ENCODE measurements around the gene NUP107. TPM values are rescaled to one million over a fixed set of nuclear protein-coding genes. Genes with fewer than 3 reads are reported as not detected.

NUP107 gene
- total RNA-seq, 1 donor from 2014 or later = 18.7 TPM

DNA sequence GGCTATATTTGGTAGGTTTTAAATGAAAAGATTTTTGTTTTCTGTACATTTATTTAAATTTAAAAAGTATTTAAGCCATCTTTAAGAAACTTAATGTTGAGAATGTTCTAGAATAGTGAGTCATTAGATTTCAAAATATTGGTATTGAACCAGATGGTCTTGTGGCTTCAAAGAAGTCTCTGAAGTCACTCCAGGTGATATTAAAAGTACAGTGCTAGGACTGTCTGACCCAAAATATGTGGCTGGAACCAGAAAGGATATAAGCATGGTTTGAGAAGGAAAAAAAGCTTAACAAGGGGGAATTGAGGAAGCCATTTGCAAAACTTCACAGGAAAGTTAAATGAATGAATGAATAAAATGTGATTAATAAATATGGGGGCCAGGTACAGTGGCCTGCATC, 92.5 kb downstream of the NUP107 start:
- no peaks in the 10 kb centered on the region for H3K36me3 ChIP-seq
- intact Hi-C loops (cut with micrococcal nuclease) = no loop called here
- H3K4me3 ChIP-seq = no peak overlapping the region
- TF ChIP-seq, protein P1, sequence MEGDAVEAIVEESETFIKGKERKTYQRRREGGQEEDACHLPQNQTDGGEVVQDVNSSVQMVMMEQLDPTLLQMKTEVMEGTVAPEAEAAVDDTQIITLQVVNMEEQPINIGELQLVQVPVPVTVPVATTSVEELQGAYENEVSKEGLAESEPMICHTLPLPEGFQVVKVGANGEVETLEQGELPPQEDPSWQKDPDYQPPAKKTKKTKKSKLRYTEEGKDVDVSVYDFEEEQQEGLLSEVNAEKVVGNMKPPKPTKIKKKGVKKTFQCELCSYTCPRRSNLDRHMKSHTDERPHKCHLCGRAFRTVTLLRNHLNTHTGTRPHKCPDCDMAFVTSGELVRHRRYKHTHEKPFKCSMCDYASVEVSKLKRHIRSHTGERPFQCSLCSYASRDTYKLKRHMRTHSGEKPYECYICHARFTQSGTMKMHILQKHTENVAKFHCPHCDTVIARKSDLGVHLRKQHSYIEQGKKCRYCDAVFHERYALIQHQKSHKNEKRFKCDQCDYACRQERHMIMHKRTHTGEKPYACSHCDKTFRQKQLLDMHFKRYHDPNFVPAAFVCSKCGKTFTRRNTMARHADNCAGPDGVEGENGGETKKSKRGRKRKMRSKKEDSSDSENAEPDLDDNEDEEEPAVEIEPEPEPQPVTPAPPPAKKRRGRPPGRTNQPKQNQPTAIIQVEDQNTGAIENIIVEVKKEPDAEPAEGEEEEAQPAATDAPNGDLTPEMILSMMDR (IDR thresholded peaks at IDR 0.05; ENCODE audit: borderline replicate concordance) = no peak
- H3K27ac ChIP-seq (replicated peaks) = no peak overlapping the region
- no peaks in the 10 kb centered on the region for H3K4me1 ChIP-seq
- H3K27me3 ChIP-seq (ENCODE audit: low read depth) = no peaks in the 10 kb centered on the region
- no peak for DNase-seq
- no peaks in the 10 kb centered on the region for H3K9me3 ChIP-seq (replicated peaks)

DNA sequence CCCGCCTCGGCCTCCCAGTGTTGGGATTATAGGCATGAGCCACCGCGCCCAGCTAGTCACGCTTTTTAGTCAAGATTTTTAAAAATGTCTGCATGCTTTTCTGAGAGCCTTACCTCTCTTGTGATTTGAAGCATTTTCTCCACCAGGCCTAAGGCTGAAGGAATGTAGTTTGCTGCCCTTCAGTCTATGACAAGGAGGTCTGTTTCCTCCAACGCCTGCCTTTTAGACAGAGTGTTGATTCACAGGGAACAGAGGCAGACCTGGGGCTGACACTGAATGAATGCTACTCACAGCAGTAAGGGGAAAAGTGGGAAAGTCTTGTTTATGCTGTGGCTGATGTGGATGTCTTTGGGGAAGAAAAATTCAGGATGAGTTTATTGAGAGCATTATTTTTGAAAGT, 94.0 kb downstream of the NUP107 start:
- intact Hi-C loops (cut with micrococcal nuclease) = no loop called here
- no peak for DNase-seq
- no peaks in the 10 kb centered on the region for H3K4me1 ChIP-seq
- no peak overlapping the region for H3K27ac ChIP-seq (replicated peaks)
- no peak overlapping the region for H3K4me3 ChIP-seq
- no peaks in the 10 kb centered on the region for H3K36me3 ChIP-seq
- H3K27me3 ChIP-seq (ENCODE audit: low read depth) = no peaks in the 10 kb centered on the region
- TF ChIP-seq, protein P1 (IDR thresholded peaks at IDR 0.05; ENCODE audit: borderline replicate concordance) = no peak
- no peaks in the 10 kb centered on the region for H3K9me3 ChIP-seq (replicated peaks)

DNA sequence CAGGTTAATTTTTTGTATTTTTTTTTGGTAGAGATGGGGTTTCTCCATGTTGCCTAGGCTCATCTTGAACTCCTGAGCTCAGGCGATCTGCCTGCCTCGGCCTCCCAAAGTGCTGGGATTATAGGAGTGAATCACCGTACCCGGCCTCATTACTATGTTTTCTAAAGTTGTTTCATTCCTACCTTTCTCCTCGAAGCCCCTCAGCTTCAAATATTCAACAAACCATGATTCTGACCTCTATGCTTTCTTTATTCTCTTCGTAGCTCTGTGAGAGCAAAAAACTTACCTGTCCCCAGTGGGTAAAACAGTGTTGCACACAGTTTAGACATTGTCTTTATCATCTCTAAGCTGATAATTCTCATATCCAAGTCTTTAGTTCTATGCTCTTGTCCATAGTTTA, 95.0 kb downstream of the NUP107 start:
- Histone ChIP-seq H3K27ac (replicated peaks) (no peak overlapping the region), H3K36me3 (no peaks in the 10 kb centered on the region), H3K9me3 (replicated peaks) (no peaks in the 10 kb centered on the region), H3K4me3 (no peak overlapping the region), H3K4me1 (peaks cover under 1% of the 10 kb centered on the region), H3K27me3 (ENCODE audit: low read depth) (no peaks in the 10 kb centered on the region)
- no peak for DNase-seq
- intact Hi-C loops (cut with micrococcal nuclease) = no loop called here
- TF ChIP-seq, protein P1 (IDR thresholded peaks at IDR 0.05; ENCODE audit: borderline replicate concordance) = no peak

DNA sequence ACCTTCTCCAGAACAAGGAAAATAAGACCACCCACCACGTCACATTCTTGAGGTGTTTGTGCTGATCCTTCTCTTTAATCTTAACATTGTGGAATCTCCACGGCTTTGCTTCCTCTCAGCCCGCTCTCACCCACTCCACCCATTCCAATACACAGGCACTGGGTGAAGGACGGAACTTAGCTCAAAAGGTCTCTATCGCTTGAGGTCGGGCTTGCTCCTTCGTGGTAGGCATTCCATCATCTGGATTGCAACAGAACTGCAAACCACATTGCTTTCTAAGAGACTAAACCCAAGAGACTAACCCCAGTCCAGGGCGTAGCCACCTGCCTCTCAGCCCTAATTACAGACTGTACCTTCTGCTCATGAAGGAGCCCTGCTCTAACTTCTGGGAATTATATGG, 97.2 kb downstream of the NUP107 start:
- intact Hi-C loops (cut with micrococcal nuclease) = no loop called here
- Histone ChIP-seq H3K4me3 (no peak overlapping the region), H3K9me3 (replicated peaks) (no peaks in the 10 kb centered on the region), H3K4me1 (peaks cover 14% of the 10 kb centered on the region), H3K27ac (replicated peaks) (no peak overlapping the region), H3K27me3 (ENCODE audit: low read depth) (no peaks in the 10 kb centered on the region), H3K36me3 (no peaks in the 10 kb centered on the region)
- DNase-seq = no peak
- TF ChIP-seq, protein P1 (IDR thresholded peaks at IDR 0.05; ENCODE audit: borderline replicate concordance) = no peak

DNA sequence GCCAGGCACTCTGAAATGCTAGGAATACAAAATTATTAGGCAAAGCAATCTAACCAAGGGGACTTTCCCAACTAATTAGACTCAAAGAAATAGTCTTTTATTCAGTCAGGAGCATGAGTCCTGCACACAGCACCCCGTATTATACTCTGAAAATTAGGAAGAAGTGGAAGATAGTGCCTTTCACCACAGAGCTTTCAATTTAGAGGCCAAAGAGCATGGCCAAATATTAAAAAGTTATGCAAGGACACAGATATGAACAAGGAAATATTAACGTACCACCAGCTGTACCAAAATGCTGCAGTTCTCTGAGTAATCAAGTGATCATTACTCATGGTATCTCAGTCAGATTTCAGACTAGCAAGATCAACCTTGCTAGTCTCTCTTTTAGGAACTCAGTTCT, 98.6 kb downstream of the NUP107 start:
- TF ChIP-seq, protein P1 (IDR thresholded peaks at IDR 0.05; ENCODE audit: borderline replicate concordance) = no peak
- no peaks in the 10 kb centered on the region for H3K27me3 ChIP-seq (ENCODE audit: low read depth)
- no peak overlapping the region for H3K4me3 ChIP-seq
- no peaks in the 10 kb centered on the region for H3K36me3 ChIP-seq
- DNase-seq = no peak
- intact Hi-C loops (cut with micrococcal nuclease) = no loop called here
- H3K4me1 ChIP-seq = peaks cover 14% of the 10 kb centered on the region
- H3K27ac ChIP-seq (replicated peaks) = no peak overlapping the region
- no peaks in the 10 kb centered on the region for H3K9me3 ChIP-seq (replicated peaks)

DNA sequence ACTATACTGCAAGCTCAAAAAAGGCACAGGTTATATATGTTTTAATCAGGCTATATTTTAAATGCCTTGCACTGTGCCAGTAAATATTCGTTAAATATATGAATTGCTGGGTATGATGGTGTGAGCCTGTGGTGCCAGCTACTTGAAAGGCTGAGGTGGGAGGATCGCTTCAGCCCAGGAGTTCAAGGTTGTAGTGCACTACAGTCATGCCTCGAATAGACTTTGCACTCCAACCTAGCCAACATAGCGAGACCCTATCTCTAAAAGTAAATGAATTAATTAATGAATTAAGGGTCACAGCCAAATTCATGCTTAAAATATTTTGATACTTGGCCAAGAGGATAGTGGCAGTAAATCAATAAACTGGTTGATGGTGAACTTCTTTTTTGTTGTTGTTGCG, 99.0 kb downstream of the NUP107 start:
- H3K27me3 ChIP-seq (ENCODE audit: low read depth) = no peaks in the 10 kb centered on the region
- no peaks in the 10 kb centered on the region for H3K9me3 ChIP-seq (replicated peaks)
- H3K27ac ChIP-seq (replicated peaks) = no peak overlapping the region
- peaks cover 14% of the 10 kb centered on the region for H3K4me1 ChIP-seq
- no peaks in the 10 kb centered on the region for H3K36me3 ChIP-seq
- no peak overlapping the region for H3K4me3 ChIP-seq
- TF ChIP-seq, protein P1 (IDR thresholded peaks at IDR 0.05; ENCODE audit: borderline replicate concordance) = no peak
- intact Hi-C loops (cut with micrococcal nuclease) = no loop called here
- no peak for DNase-seq

Measured in left ventricle myocardium inferior (tissue), 1 donor.